ENCODE data around the gene ORC5. TPM values are rescaled to one million over a fixed set of nuclear protein-coding genes. Genes with fewer than 3 reads are reported as not detected.

The ORC5 gene
- total RNA-seq, 1 experiment from 2014 or later: 25.9 TPM

DNA sequence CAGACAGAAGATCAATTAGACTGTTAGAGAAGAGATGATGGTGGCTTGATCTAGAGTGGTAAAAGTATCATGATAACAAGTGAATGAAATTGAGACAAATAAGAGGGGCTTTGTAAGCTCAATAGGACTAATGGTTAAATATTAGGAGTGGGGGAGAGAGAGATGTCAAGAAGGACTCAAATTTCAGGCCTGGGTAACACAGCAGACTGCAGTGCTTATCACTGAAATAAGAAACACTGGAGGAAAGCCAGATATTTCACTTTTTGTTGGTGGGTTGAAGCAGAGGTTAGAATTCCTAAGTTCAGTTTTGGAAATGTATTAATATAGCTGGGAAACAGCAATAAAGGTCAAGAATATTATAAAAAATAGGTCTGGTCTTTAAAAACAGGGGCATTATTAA is 74.6 kb downstream of the ORC5 start:
- Histone ChIP-seq H2AK5ac (ENCODE audit: insufficient read length, low read length) (no peak overlapping the region), H3K4ac (ENCODE audit: low read depth, low read length) (no peak overlapping the region), H4K5ac (ENCODE audit: insufficient read length, low read depth, low read length) (no peak overlapping the region), H3K79me1 (ENCODE audit: insufficient read depth, low read depth, low read length, poor library complexity, severe bottlenecking) (no peaks in the 10 kb centered on the region), H3K18ac (ENCODE audit: insufficient read length, low read depth, low read length) (no peak overlapping the region), H2BK20ac (ENCODE audit: low read depth, low read length, poor library complexity, severe bottlenecking) (no peak overlapping the region), H3K4me1 (ENCODE audit: insufficient read depth, low read length) (no peaks in the 10 kb centered on the region), H3K79me2 (ENCODE audit: insufficient read depth, low read length) (no peaks in the 10 kb centered on the region), H2BK5ac (ENCODE audit: insufficient read length, low read length) (no peak overlapping the region), H2AFZ (ENCODE audit: low read length) (no peak overlapping the region), H3K14ac (ENCODE audit: insufficient read depth, low read length) (no peak overlapping the region), H3K9me3 (ENCODE audit: control insufficient read depth, low read depth, low read length) (no peaks in the 10 kb centered on the region), H3K27me3 (ENCODE audit: insufficient read depth, low read length) (no peaks in the 10 kb centered on the region), H3K4me2 (ENCODE audit: insufficient read depth, insufficient read length, low read length) (no peak overlapping the region), H4K20me1 (ENCODE audit: control insufficient read depth, insufficient read depth, insufficient read length) (no peaks in the 10 kb centered on the region), H3K27ac (ENCODE audit: insufficient read length, low read depth, low read length) (no peak overlapping the region), H3K56ac (ENCODE audit: insufficient read length, low read depth, low read length) (no peak overlapping the region), H4K91ac (ENCODE audit: insufficient read length, low read depth, low read length) (no peak overlapping the region), H3K9ac (ENCODE audit: extremely low read depth, insufficient read length, low read length) (no peak overlapping the region), H3T11ph (ENCODE audit: low read length) (no peak overlapping the region), H2BK120ac (ENCODE audit: low read depth, low read length, poor library complexity, severe bottlenecking) (no peak overlapping the region), H3K23me2 (ENCODE audit: insufficient read length, low read depth, low read length, poor library complexity, severe bottlenecking) (no peaks in the 10 kb centered on the region), H2BK15ac (ENCODE audit: low read depth, low read length) (no peak overlapping the region), H3K23ac (ENCODE audit: insufficient read length, low read depth, low read length) (no peak overlapping the region), H4K8ac (replicated peaks; ENCODE audit: insufficient read length, low read depth, low read length) (no peak overlapping the region), H2BK12ac (ENCODE audit: insufficient read length, low read depth, low read length) (no peak overlapping the region)
- Mint-ChIP-seq H3K27me3 (ENCODE audit: low read depth) (no peaks in the 10 kb centered on the region), H3K9me3 (no peaks in the 10 kb centered on the region), H3K36me3 (ENCODE audit: insufficient read depth in 1 of 3, low read depth in 3 of 3) (peaks cover 7 to 26% (median 11%) of the 10 kb centered on the region in 3 experiments; a peak in 6 of 7 replicates), H3K4me3 (no peak overlapping the region), H3K27ac (no peak overlapping the region), H3K4me1 (no peaks in the 10 kb centered on the region)
- DNase-seq: no peak
- TF ChIP-seq, protein P1, sequence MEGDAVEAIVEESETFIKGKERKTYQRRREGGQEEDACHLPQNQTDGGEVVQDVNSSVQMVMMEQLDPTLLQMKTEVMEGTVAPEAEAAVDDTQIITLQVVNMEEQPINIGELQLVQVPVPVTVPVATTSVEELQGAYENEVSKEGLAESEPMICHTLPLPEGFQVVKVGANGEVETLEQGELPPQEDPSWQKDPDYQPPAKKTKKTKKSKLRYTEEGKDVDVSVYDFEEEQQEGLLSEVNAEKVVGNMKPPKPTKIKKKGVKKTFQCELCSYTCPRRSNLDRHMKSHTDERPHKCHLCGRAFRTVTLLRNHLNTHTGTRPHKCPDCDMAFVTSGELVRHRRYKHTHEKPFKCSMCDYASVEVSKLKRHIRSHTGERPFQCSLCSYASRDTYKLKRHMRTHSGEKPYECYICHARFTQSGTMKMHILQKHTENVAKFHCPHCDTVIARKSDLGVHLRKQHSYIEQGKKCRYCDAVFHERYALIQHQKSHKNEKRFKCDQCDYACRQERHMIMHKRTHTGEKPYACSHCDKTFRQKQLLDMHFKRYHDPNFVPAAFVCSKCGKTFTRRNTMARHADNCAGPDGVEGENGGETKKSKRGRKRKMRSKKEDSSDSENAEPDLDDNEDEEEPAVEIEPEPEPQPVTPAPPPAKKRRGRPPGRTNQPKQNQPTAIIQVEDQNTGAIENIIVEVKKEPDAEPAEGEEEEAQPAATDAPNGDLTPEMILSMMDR (conservative IDR thresholded peaks at IDR 0.05): no peak
